Brain microvascular endothelial cell (primary cell): ENCODE data around the gene TMEM250.

Experiments
- DNase-seq: peaks from one replicate; pipeline ENCODE4 v3.0.0-alpha.2; 2020
- H3K27ac ChIP-seq: fragments of 250-450 bp; sonication (Bioruptor Pico); 2 replicates; pipeline ENCODE4 v1.5.1; 2020; ENCODE audit warnings: mild to moderate bottlenecking, moderate library complexity
- H3K27me3 ChIP-seq: fragments of 250-450 bp; sonication (Bioruptor Pico); replicated peaks from 2 replicates; pipeline ENCODE4 v1.5.1; 2020; ENCODE audit warnings: mild to moderate bottlenecking
- H3K36me3 ChIP-seq: fragments of 250-450 bp; sonication (Bioruptor Pico); replicated peaks from 2 replicates; pipeline ENCODE4 v1.5.1; 2020; ENCODE audit warnings: mild to moderate bottlenecking
- H3K4me3 ChIP-seq: 2 replicates; pipeline ENCODE4 v1.5.1; 2011; ENCODE audit warnings: low read depth, mild to moderate bottlenecking, control low read depth, low read length, moderate library complexity
- in situ Hi-C: cut with HindIII; loops from 2 replicates; pipeline ENCODE4 v1.10.0; 2017; ENCODE audit warnings: low sequenced_read_pairs, low pct_ligation_motif_present
- TF ChIP-seq, protein P1 (sequence below): IDR thresholded peaks from 2 replicates; pipeline ENCODE4 v1.5.1; 2011; ENCODE audit warnings: low read depth, mild to moderate bottlenecking, moderate library complexity, low read length, control low read depth, inconsistent platforms; ENCODE audit errors: missing control alignments

The TMEM250 gene

DNA sequence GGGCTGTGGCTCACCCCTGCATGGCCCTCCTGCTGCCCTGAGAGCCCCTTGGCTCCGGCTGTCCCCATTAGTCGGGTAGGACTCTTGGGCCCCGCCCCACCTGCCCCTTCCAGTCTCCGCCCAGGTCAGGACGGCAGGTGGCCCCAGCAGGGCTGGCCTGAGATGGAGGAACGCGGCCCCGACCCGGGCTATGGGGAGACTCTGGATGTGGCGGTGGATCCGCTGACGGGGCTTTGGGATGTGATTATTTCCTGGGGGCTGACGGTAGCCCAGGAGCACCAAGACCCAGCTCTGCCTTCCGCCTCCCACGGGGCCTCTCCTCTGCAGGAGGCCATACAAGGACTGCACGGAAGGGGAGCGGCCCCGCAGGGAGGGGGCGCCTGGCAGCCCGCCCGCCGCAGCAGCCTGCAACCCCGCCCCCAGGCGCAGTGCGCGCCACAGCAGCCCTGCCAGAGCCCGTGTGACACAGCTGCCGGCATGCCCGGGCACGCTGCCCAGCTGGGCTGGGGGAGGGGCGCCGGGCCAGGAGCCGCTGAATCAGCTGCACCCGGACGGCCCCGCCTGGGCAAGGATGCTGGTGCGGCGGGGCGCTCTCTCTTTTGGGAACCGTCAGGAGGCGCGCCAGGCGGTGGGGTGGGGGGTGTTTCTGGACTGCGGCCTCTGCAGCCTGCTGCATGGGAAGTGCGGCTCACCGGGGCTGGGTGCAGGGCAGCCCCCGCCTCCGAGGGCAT, 9.2 kb downstream of the TMEM250 start:
- TF ChIP-seq, protein P1, sequence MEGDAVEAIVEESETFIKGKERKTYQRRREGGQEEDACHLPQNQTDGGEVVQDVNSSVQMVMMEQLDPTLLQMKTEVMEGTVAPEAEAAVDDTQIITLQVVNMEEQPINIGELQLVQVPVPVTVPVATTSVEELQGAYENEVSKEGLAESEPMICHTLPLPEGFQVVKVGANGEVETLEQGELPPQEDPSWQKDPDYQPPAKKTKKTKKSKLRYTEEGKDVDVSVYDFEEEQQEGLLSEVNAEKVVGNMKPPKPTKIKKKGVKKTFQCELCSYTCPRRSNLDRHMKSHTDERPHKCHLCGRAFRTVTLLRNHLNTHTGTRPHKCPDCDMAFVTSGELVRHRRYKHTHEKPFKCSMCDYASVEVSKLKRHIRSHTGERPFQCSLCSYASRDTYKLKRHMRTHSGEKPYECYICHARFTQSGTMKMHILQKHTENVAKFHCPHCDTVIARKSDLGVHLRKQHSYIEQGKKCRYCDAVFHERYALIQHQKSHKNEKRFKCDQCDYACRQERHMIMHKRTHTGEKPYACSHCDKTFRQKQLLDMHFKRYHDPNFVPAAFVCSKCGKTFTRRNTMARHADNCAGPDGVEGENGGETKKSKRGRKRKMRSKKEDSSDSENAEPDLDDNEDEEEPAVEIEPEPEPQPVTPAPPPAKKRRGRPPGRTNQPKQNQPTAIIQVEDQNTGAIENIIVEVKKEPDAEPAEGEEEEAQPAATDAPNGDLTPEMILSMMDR: peak; percentile 7
- H3K4me3 ChIP-seq: peak overlapping the region; percentile 35

DNA sequence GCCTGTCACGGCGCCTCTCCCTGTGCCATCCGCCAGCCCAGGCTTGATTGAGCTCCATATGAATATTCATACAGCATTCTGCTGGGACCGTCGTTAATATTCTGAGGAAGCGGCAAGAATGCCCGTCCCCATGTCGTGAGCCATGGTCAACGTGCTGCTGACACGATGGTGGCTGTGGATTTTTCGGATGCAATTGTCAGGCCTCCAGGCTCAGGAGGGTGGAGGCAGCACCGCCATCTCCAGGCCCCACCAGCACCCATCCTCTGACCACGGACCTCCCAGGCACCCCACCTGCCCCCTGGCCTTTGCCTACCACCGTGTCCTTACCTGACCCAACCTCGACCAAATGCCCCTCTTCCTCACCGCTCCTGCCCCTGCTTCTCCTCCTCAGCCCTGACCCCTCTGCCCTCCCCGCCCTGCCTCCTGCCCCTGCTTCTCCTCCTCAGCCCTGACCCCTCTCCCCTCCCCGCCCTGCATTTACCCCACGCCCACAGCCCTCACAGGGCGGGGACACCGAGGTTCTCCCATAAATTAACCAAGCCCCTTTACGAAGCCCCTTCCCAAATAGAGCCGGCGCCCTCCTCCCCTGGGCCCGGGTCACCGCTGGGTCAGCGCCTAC, 9.9 kb downstream of the TMEM250 start:
- TF ChIP-seq, protein P1: no peak
- in situ Hi-C loops: no loop called here
- no peak for DNase-seq
- no peaks in the 10 kb centered on the region for H3K36me3 ChIP-seq
- no peaks in the 10 kb centered on the region for H3K27me3 ChIP-seq
- no peak overlapping the region for H3K4me3 ChIP-seq
- no peak overlapping the region for H3K27ac ChIP-seq

More for the DNA sequence above, 9.2 kb downstream of the TMEM250 start:
- Histone ChIP-seq H3K36me3 (no peaks in the 10 kb centered on the region), H3K27me3 (no peaks in the 10 kb centered on the region), H3K27ac (no peak overlapping the region)
- in situ Hi-C loops: no loop called here
- peak; percentile 71 for DNase-seq

DNA sequence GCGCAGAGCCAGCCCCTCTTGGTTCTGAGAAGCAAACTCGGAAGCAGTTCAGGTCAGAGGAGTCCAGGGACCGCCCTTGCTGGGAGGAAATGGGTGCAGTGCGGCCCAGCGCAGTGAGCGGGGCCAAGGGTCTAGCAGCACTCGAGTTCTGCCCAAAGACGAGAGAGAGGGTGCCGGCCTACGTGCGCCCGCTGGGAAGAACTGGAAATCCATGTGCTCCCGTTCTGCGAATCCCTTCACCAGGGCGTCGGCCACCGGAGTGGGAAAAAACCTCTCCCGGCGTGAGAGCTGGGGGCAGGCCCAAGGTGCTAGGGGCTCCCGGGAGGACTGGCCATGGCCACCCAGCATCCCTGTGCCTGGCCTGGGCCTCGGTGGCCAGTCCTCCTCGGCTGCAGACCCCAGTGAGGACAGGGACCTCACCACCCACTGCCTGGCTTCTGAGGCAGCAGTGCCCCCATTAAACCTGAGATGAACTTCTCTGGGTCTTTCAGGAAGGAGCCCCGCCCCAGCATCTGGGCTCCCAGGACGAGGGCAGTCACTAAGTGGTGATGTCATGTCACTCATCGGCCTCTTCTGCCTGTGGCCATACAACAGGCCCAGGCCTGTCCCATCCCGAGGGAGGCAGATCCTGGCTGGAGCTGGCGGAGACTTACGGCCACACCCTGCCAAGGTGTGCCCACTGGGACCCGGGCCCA, 10.6 kb downstream of the TMEM250 start:
- Histone ChIP-seq H3K27me3 (no peaks in the 10 kb centered on the region), H3K4me3 (no peak overlapping the region), H3K36me3 (no peaks in the 10 kb centered on the region), H3K27ac (no peak overlapping the region)
- TF ChIP-seq, protein P1: no peak
- no peak for DNase-seq
- in situ Hi-C loops: no loop called here

DNA sequence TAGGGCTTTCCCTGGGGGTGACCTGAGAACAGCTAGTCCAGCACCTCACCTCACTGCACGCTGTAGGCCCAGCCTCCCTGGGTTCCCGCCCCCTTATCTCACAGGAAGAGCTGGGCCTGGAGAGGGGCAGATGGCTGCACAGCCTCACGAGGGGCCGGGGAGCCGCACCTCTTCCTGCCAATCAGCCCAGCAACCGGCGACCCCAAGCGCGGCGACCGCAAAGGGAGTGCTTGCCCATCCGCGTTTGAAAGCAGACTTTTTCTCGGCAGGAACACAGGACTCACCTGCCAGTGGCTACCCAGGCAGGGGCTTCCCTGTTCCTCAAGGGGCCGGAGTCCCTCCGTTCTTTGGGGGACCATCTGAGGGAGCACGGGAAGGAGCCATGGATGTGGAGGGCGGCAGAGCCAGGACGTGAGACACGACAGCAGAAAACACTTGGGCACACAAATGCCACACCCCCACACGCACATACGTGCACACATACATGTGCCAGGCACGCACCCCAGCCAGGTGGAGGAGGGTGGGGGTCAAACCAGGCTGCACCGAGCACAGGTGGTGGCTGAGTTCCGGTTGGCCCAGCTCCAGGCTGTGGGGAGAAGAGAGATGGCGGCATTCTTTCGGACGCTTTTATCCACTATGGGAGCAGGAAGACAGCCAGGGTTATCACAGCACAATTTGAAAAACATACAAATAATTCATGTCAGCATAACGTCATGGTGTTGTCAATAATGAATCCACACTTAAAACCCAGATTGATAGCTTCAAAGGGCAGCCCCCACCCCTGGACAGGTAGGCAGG, 11.3 kb downstream of the TMEM250 start:
- Histone ChIP-seq H3K4me3 (no peak overlapping the region), H3K36me3 (no peaks in the 10 kb centered on the region), H3K27ac (no peak overlapping the region), H3K27me3 (no peaks in the 10 kb centered on the region)
- DNase-seq: no peak
- in situ Hi-C loops: no loop called here
- TF ChIP-seq, protein P1: no peak

DNA sequence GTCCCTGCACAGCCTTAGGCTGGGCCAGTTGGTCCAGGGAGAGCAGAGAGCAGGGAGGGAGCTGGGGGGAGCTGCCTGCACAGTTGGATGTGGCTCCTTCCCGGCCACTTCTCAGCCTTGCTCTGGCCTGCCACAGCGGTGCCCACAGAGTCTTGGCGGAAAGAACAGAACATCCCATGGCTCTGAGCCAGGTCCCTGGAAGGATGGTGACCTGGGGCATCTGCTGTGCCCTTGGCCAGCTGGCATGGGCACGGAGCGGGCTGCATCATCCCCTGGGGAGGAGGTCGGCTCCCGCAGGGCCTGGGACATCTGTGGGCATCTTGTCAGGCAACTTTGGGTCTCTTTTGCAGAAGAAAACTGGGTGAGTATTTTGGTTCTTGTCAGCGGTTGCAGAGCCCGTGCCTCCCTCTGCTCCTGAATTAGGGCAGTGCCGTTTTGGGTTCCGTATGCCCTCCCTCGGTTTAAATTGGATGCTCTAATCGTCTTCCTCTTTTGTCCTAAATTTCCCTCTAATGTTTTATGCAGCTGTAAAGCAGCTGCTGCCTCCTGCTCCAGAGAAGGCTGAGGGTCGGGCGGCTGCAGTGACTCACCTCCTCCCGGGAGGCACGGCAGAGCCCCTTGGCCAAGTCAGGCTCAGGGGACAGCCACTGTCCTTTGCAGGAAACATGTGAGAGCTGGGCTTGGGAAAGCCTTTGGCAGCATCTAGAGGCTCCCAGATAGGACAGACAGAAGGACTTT, 13.1 kb downstream of the TMEM250 start:
- DNase-seq: no peak
- TF ChIP-seq, protein P1: no peak
- in situ Hi-C loops: no loop called here
- Histone ChIP-seq H3K4me3 (no peak overlapping the region), H3K27me3 (no peaks in the 10 kb centered on the region), H3K27ac (no peak overlapping the region), H3K36me3 (no peaks in the 10 kb centered on the region)
